T-helper 1 cell treated with Interleukin-12 subunit alpha and Interleukin-12 subunit beta and Interleukin-4 antibody, amounts not matched to agents 30 ng/mL and 1 ng/mL, for 36 hours (primary cell): Measurements from ENCODE around the gene MOBP. TPM values are rescaled to one million over a fixed set of nuclear protein-coding genes. Genes with fewer than 3 reads are reported as not detected.
"Not testable (repeated sequence)": the region's sequence is repeated elsewhere in the genome, so short reads cannot be mapped to it uniquely, and the experiment has no call there.

ENCODE experiments used
- intact Hi-C: fragments of 100-400 bp; cut with micrococcal nuclease; formaldehyde crosslinking; loops from one replicate; pipeline ENCODE4 v1.15.1; 2024
- total RNA-seq: library from RNA; stranded (reverse); gene quantifications from 2 replicates; pipeline ENCODE4 v1.2.3, GENCODE V29; 2022

MOBP gene
- total RNA-seq: not detected in 2 replicates

DNA sequence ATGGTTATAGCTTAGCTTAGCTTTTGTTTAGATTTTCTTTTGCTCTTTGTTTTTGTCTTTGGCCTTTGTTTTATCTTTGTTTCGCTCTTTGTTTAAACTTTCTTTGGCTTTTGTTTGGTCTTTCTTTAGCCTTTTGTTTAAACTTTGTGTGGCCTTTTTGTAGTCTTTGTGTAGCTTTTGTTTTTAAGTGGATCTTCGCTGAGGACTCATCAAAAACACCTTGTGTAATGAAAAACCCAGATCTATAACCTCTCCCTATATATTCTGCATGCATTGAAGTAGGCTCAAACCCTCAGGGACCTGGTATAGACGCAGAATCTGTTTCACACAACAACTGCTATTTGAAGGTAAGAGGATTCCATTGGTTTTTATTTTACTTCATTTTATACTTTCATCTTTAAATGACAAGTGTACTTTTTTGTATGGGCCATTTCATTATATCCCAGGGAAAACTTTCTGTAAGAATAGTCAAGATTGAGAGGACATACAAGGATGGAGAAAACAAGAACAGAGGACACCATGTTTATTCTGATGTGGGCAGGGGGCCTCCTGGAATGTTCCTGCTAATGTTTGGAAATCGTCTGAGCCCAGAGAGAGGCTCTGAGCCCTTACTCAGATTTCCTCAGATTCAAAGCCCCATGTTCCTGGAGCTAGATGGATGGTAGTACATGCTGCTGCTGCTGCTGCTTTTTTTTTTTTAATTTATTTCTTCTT lies at the start of gene MOBP:
Gene MOBP (plus strand): TSS at position 287 of the 714 bp plus-strand sequence. CDS start 34,390 bp downstream, outside the sequence.
- intact Hi-C loops: no loop called here

- intact Hi-C loops: not testable (repeated sequence)
Observed at GRCh38 chr3:39418556-39419225, 48.8 kb upstream of the MOBP start.

DNA sequence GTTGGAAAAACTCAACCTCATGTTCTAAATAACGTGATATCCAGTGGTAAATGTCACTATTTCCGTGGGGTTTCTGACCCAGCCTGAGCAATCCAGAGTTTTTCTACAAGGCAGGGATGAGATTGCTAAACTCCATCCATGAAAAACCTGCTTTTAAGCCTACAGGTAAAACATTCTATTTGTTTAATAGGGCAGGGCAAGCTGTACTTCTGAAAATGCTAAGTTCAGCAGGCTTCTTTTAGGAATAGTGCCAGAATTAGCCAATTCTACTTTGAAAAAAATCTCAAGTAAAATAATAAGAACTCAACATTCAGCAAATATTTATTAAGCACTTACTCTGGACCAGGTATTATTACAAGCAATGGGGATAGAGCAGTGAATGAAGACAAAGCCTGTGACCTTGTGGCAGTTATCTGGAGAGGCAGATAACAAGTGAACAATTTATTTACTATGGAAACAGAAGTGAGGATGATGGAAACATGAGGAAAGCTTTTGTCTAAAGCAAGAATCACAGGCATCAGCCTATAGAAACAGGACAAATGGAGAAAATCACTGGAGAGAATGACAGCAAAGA lies 47.7 kb upstream of the MOBP start:
- intact Hi-C loops: no loop called here

DNA sequence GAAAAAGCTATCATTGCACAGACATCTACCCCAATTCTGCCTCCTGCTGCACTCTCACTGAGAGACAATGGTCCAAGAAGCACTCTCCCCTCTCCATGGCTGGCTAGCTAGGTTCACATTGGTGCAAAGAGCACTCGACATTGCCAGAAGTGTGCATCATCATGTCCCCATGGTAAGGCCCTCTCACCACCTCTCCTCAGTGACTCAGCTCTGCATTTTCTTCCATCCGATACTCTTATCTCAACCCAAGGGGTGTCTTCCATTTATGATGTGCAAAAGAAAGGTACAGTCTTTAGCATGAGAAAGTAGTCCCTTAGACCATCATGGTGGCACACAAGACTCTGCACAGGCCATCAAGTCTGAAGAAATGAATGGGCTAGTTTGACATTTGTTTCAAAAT lies 46.9 kb upstream of the MOBP start:
- intact Hi-C loops: no loop called here

DNA sequence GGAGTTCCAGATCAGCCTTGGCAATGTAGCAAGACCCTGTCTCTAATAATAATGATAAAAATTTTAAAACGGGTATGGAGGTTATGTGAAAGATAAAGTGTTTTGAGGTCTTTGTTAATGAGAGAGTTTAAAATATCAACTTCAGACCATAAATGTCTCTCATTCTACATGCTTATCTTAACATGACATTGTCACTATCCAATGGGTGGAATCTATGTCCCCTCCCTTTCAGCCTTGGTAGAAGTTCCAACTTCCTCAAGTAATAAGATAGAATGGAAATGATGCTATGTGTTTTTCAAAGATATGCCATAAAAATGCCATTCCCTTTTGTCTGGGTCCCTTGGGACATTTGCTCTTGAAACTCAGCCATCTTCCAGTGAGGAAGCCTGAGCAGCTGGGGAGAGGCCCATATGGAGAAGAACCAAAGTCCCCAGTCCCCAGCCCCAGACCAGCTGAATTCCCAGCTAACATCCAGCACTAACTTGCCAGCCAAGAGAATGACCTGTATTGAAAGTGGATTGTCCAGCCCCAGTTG lies 44.0 kb upstream of the MOBP start:
- intact Hi-C loops: no loop called here

- intact Hi-C loops: no loop called here
Observed at GRCh38 chr3:39426312-39426711, 41.2 kb upstream of the MOBP start.

- intact Hi-C loops: no loop called here
Observed at GRCh38 chr3:39427506-39427905, 40.0 kb upstream of the MOBP start.

DNA sequence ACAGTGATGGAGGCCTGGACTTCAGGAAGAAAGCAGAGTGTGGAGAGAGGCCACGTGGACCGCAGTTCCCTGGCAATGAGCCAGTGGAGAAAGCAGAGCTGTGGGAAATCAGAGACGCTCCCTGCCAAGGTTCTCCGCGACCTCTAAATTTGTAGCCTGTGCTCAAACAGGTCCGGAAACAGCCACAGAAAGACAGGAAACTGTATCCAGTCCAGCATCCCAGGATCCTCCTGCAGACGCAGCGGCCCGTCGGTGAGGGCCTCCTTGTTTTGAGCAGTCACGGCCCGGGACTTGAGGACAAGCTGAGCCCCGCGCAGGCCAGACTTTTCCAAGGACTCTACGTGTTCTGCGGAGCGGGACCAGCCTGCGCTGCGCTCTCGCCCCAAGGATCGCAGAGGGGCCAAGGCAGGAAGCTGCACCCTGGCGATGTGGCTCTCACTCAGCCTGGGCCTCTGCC lies 38.7 kb upstream of the MOBP start:
- intact Hi-C loops: no loop called here

- intact Hi-C loops: no loop called here
Observed at GRCh38 chr3:39429466-39429865, 38.0 kb upstream of the MOBP start.

DNA sequence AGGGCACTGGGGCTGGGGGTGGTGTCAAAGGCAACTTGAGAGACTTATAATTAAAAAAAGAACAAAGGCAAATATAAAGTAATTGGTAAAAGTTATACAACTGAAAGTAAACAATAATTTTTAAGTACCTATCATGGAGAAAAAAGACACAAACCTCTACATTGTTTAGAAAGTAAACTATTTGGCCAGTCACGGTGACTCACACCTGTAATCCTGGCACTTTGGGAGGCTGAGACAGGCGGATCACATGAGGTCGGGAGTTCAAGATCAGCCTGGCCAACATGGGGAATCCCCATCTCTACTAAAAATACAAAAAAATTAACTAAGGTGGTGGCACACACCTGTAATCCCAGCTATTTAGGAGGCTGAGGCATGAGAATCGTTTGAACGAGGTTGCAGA lies 35.1 kb upstream of the MOBP start:
- intact Hi-C loops: no loop called here

DNA sequence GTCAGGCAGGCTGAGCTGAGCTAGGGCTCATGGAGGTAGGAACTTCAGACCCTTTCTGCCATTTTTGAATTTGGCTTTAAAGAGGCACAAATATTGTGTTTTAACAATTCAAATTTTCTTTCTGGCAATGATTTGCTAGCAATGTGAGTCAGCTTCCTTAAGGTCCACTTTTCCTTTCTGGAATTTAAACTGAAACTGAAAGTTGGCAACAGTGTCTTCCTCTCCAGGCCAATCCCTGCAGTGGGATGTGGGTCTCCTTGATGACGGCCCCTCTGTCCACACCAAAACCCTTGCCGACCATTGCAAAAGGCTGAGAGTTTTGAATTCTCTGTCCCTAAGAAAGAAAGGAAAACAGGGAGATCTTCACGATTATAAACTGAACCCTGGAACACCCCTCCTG lies 33.8 kb upstream of the MOBP start:
- intact Hi-C loops: no loop called here

GRCh38 chr3:39434574-39434973 lies 32.9 kb upstream of the MOBP start:
- intact Hi-C loops: no loop called here

DNA sequence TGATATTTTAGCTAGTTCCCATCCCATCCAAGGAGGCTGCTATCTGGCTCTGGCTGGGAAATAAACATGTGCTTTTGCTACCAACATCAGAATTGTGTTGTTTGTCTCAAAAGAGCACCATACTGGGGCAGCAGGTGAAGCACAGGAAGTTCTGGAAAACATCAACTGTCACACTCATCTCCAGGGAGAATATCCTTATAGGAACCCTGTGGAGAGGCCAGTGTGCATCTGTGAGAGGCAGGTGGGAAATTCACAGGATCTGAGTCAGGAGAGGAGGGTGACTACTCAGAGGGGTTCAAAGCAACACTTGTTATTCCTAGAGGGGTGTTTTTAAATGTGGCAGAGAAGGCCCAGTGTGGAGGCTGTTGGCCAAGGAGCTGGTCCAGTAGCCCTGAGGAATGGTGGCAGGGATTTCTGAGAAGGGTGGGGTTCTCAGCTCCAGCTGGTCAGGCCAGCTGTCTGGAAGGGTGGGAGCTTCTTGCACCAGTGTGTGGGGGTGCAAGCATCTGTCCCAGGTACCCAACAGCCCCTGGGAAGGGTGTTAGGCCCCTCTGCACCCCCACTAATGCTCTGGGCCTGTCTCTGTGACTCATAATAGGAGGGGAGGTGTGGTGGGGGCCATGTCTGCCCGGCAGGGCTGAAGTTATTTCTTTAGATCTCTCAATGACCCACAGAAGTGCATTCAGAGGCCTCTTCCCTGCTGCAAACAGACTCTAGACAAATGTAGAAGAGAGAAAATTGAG lies 32.3 kb upstream of the MOBP start:
- intact Hi-C loops: no loop called here

- intact Hi-C loops: no loop called here
Observed at GRCh38 chr3:39438880-39439279, 28.6 kb upstream of the MOBP start.

DNA sequence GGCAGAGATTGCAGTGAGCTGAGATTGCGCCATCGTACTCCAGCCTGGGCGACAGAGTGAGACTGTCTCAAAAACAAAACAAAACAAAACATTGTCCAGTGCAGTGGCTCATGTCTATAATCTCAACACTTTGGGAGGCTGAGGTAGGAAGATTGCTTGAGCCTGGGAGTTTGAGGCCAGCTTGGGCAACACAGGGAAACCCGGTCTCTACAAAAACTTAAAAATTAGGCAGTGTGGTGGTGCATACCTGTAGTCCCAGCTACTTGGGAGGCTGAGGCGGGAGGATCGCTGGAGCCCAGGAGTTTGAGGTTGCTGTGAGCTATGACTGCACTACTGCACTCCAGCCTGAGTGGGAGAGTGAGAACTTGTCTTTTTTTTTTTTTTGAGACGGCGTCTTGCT lies 27.2 kb upstream of the MOBP start:
- intact Hi-C loops: no loop called here

GRCh38 chr3:39443530-39443929 lies 23.9 kb upstream of the MOBP start:
- intact Hi-C loops: no loop called here

DNA sequence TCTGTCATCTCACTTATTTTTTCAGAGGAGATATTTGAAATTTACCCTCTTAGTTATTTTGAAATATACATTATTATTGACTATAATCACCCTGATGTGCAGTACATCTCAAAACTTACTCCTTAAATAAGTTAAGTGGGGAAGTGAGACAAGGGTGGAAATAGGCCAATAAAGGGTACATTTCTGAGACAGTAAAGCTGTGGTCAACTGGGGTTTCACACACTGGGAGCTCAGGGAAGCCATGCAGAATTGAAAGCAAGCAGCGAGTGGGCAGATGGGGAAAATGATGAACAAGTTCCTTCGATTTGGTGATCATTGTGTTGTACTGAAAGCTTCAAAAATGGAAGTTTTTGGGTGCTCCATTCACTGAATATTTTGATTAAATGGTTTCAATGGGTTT lies 21.6 kb upstream of the MOBP start:
- intact Hi-C loops: no loop called here

DNA sequence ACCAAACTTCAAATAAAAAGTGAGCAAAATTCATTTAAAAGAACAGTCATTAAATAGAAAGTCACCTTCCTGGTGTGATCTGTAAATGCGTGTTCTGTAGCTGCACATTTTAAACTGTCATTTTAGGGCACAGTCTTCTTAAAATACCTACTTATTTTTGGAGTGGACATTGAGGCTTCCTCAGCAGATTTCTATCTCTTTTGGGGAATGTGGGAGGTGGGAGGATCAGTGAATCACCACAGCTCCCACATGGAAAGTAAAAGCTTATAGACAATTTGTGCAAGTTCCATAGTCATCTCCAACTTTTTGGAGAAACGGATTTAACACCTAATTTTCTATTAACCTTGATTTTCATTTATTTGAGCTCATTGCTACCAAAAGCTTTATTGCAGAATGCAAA lies 21.0 kb upstream of the MOBP start:
- intact Hi-C loops: no loop called here

GRCh38 chr3:39447637-39448483 lies 19.6 kb upstream of the MOBP start:
- intact Hi-C loops: loop anchor here (1.0 to 2.0 kb wide), 3 partner anchors 50 to 731 kb away; no protein-coding TSS in a partner anchor

DNA sequence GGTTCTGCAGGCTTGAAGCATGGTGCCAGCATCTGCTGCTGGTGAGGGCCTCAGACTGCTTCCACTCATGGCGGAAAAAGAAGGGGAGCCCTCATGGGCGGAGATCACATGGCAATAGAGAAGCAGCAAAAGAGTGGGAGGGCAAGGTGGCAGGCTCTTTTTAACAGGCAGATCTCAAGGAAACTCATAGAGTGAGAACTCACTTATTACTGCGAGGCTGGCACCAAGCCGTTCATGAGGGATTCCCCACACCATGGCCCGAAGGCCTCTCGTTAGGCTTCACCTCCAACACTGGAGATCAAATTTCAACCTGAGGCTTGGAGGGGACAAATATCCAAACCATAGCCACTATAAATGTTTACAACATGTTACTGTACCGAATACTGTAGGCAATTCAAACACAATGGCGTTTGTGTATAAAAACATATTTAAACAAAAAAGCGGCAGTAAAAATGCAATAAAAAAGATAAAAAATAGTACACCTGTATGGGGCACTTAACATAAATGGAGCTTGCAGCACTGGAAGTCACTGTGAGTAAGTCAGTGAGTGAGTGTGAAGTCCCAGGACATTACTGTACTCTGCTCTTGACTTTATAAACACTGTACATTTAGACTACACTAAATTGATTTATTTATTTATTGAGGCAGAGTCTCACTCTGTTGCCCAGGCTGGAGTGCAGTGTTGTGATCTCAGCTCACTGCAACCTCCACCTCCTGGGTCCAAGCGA lies 18.8 kb upstream of the MOBP start:
- intact Hi-C loops: loop anchor here (1.0 to 2.0 kb wide), 3 partner anchors 50 to 731 kb away; no protein-coding TSS in a partner anchor
